ENCODE results near the gene ENG.
A peak's percentile ranks its signal among the peaks of the same experiment; 100 is the strongest.

ENG gene

GRCh38 chr9:127779136-127779981 is 75.1 kb downstream of the ENG start:
- H3K79me2 ChIP-seq (ENCODE audit: control insufficient read depth, insufficient read depth, low read length, unreplicated experiment), result no peaks in the 10 kb centered on the region
- no peak overlapping the region for H2AFZ ChIP-seq (ENCODE audit: low read length, unreplicated experiment)
- H3K27me3 ChIP-seq (ENCODE audit: insufficient read depth, low read length), result no peaks in the 10 kb centered on the region
- no peaks in the 10 kb centered on the region for H3K36me3 ChIP-seq (ENCODE audit: insufficient read depth, low read length)
- no peak overlapping the region for H3K4me3 ChIP-seq (ENCODE audit: low read depth, low read length)
- peaks cover 7% of the 10 kb centered on the region for H3K4me1 ChIP-seq (ENCODE audit: control insufficient read depth, insufficient read depth, low read length, unreplicated experiment)
- no peak overlapping the region for H3K27ac ChIP-seq (ENCODE audit: low read depth, low read length)

GRCh38 chr9:127778280-127779135 is 76.0 kb downstream of the ENG start, which contains the start of gene SH2D3C:
TSS of gene SH2D3C (minus strand) at chr9:127778666. CDS start at chr9:127778627, 39 bp downstream.
- no peak within 1 kb of the TSS for H2AFZ ChIP-seq (ENCODE audit: low read length, unreplicated experiment)
- no peak within 1 kb of the TSS for H3K4me3 ChIP-seq (ENCODE audit: low read depth, low read length)
- no peak within 1 kb of the TSS for H3K27ac ChIP-seq (ENCODE audit: low read depth, low read length)

GRCh38 chr9:127777368-127777980 is 77.0 kb downstream of the ENG start:
- no peak overlapping the region for H2AFZ ChIP-seq (ENCODE audit: low read length, unreplicated experiment)
- H3K4me3 ChIP-seq (ENCODE audit: low read depth, low read length), result no peak overlapping the region
- H3K27ac ChIP-seq (ENCODE audit: low read depth, low read length), result no peak overlapping the region
- H3K27me3 ChIP-seq (ENCODE audit: insufficient read depth, low read length), result no peaks in the 10 kb centered on the region
- H3K79me2 ChIP-seq (ENCODE audit: control insufficient read depth, insufficient read depth, low read length, unreplicated experiment), result no peaks in the 10 kb centered on the region
- no peaks in the 10 kb centered on the region for H3K36me3 ChIP-seq (ENCODE audit: insufficient read depth, low read length)
- H3K4me1 ChIP-seq (ENCODE audit: control insufficient read depth, insufficient read depth, low read length, unreplicated experiment), result peaks cover 7% of the 10 kb centered on the region

More at GRCh38 chr9:127778280-127779135, 76.0 kb downstream of the ENG start, which contains the start of gene SH2D3C:
- H3K4me1 ChIP-seq (ENCODE audit: control insufficient read depth, insufficient read depth, low read length, unreplicated experiment), result peaks cover 7% of the 10 kb centered on the region
- H3K36me3 ChIP-seq (ENCODE audit: insufficient read depth, low read length), result no peaks in the 10 kb centered on the region
- H3K27me3 ChIP-seq (ENCODE audit: insufficient read depth, low read length), result no peaks in the 10 kb centered on the region
- H3K79me2 ChIP-seq (ENCODE audit: control insufficient read depth, insufficient read depth, low read length, unreplicated experiment), result no peaks in the 10 kb centered on the region

- Histone ChIP-seq H3K36me3 (ENCODE audit: insufficient read depth, low read length) (no peaks in the 10 kb centered on the region), H3K27ac (ENCODE audit: low read depth, low read length) (no peak overlapping the region), H3K27me3 (ENCODE audit: insufficient read depth, low read length) (no peaks in the 10 kb centered on the region), H3K4me3 (ENCODE audit: low read depth, low read length) (no peak overlapping the region), H2AFZ (ENCODE audit: low read length, unreplicated experiment) (no peak overlapping the region), H3K4me1 (ENCODE audit: control insufficient read depth, insufficient read depth, low read length, unreplicated experiment) (peaks cover 6% of the 10 kb centered on the region), H3K79me2 (ENCODE audit: control insufficient read depth, insufficient read depth, low read length, unreplicated experiment) (no peaks in the 10 kb centered on the region)
Observed at GRCh38 chr9:127776924-127777289, 77.6 kb downstream of the ENG start.

GRCh38 chr9:127776195-127776923 is 78.1 kb downstream of the ENG start:
- Histone ChIP-seq H3K36me3 (ENCODE audit: insufficient read depth, low read length) (no peaks in the 10 kb centered on the region), H3K79me2 (ENCODE audit: control insufficient read depth, insufficient read depth, low read length, unreplicated experiment) (no peaks in the 10 kb centered on the region), H3K27ac (ENCODE audit: low read depth, low read length) (no peak overlapping the region), H3K4me3 (ENCODE audit: low read depth, low read length) (no peak overlapping the region), H3K27me3 (ENCODE audit: insufficient read depth, low read length) (no peaks in the 10 kb centered on the region), H2AFZ (ENCODE audit: low read length, unreplicated experiment) (no peak overlapping the region), H3K4me1 (ENCODE audit: control insufficient read depth, insufficient read depth, low read length, unreplicated experiment) (peaks cover under 1% of the 10 kb centered on the region)

GRCh38 chr9:127773981-127774380 is 80.5 kb downstream of the ENG start:
- Histone ChIP-seq H3K79me2 (ENCODE audit: control insufficient read depth, insufficient read depth, low read length, unreplicated experiment) (no peaks in the 10 kb centered on the region), H2AFZ (ENCODE audit: low read length, unreplicated experiment) (no peak overlapping the region), H3K4me1 (ENCODE audit: control insufficient read depth, insufficient read depth, low read length, unreplicated experiment) (peaks cover 6% of the 10 kb centered on the region), H3K36me3 (ENCODE audit: insufficient read depth, low read length) (no peaks in the 10 kb centered on the region), H3K4me3 (ENCODE audit: low read depth, low read length) (no peak overlapping the region), H3K27ac (ENCODE audit: low read depth, low read length) (no peak overlapping the region), H3K27me3 (ENCODE audit: insufficient read depth, low read length) (no peaks in the 10 kb centered on the region)

- Histone ChIP-seq H3K4me3 (ENCODE audit: low read depth, low read length) (no peak overlapping the region), H2AFZ (ENCODE audit: low read length, unreplicated experiment) (no peak overlapping the region), H3K79me2 (ENCODE audit: control insufficient read depth, insufficient read depth, low read length, unreplicated experiment) (no peaks in the 10 kb centered on the region), H3K27me3 (ENCODE audit: insufficient read depth, low read length) (no peaks in the 10 kb centered on the region), H3K27ac (ENCODE audit: low read depth, low read length) (no peak overlapping the region), H3K36me3 (ENCODE audit: insufficient read depth, low read length) (no peaks in the 10 kb centered on the region), H3K4me1 (ENCODE audit: control insufficient read depth, insufficient read depth, low read length, unreplicated experiment) (peaks cover 6% of the 10 kb centered on the region)
Observed at GRCh38 chr9:127773272-127773671, 81.2 kb downstream of the ENG start.

- no peak overlapping the region for H3K4me3 ChIP-seq (ENCODE audit: low read depth, low read length)
- H3K79me2 ChIP-seq (ENCODE audit: control insufficient read depth, insufficient read depth, low read length, unreplicated experiment), result no peaks in the 10 kb centered on the region
- peaks cover 6% of the 10 kb centered on the region for H3K4me1 ChIP-seq (ENCODE audit: control insufficient read depth, insufficient read depth, low read length, unreplicated experiment)
Observed at GRCh38 chr9:127772603-127773002, 81.9 kb downstream of the ENG start.

GRCh38 chr9:127771570-127772189 is 82.8 kb downstream of the ENG start:
- Histone ChIP-seq H3K36me3 (ENCODE audit: insufficient read depth, low read length) (no peaks in the 10 kb centered on the region), H3K4me3 (ENCODE audit: low read depth, low read length) (peak overlapping the region; percentile 41), H3K4me1 (ENCODE audit: control insufficient read depth, insufficient read depth, low read length, unreplicated experiment) (peaks cover 6% of the 10 kb centered on the region), H3K27me3 (ENCODE audit: insufficient read depth, low read length) (no peaks in the 10 kb centered on the region), H3K79me2 (ENCODE audit: control insufficient read depth, insufficient read depth, low read length, unreplicated experiment) (no peaks in the 10 kb centered on the region), H3K27ac (ENCODE audit: low read depth, low read length) (no peak overlapping the region), H2AFZ (ENCODE audit: low read length, unreplicated experiment) (no peak overlapping the region)

More at GRCh38 chr9:127772603-127773002, 81.9 kb downstream of the ENG start:
- Histone ChIP-seq H3K27me3 (ENCODE audit: insufficient read depth, low read length) (no peaks in the 10 kb centered on the region), H3K36me3 (ENCODE audit: insufficient read depth, low read length) (no peaks in the 10 kb centered on the region), H3K27ac (ENCODE audit: low read depth, low read length) (no peak overlapping the region), H2AFZ (ENCODE audit: low read length, unreplicated experiment) (no peak overlapping the region)
